Neural cell (in vitro differentiated cells): ENCODE measurements around the gene PSMG3.

ENCODE experiments used
- CTCF ChIP-seq: fragments of 450-650 bp; IDR thresholded peaks from 2 replicates; pipeline ENCODE4 v1.5.1; 2014; ENCODE audit warnings: antibody characterized with exemption, mild to moderate bottlenecking, moderate library complexity; ENCODE audit not compliant: poor library complexity, severe bottlenecking
- EZH2 ChIP-seq: fragments of 200-600, 300-800 bp; shearing (Covaris generic), sonication (generic); IDR thresholded peaks from 2 replicates; pipeline ENCODE4 v1.6.1; 2014; ENCODE audit warnings: antibody characterized with exemption, low read length, borderline replicate concordance, mild to moderate bottlenecking; ENCODE audit not compliant: insufficient read depth, poor library complexity, severe bottlenecking
- POLR2AphosphoS5 ChIP-seq: IDR thresholded peaks from 2 replicates; pipeline ENCODE4 v1.6.1; 2012
- REST ChIP-seq: IDR thresholded peaks from 2 replicates; pipeline ENCODE4 v1.6.1; 2012; ENCODE audit warnings: borderline replicate concordance

- TF ChIP-seq CTCF (no peak), EZH2 (no peak), POLR2AphosphoS5 (no peak), REST (no peak)
Observed at GRCh38 chr7:1539181-1539881, 30.5 kb downstream of the PSMG3 start.
